Nephron (organoid): ENCODE data around the gene FXYD7.
A peak's percentile ranks its signal among the peaks of the same experiment; 100 is the strongest.

Experiments used
- H3K27ac Mint-ChIP-seq, 3 experiments: 2 replicates each; pipeline ENCODE4 v1.8.0; 2020; ENCODE audit warnings: mixed read lengths in 3 of 3, mild to moderate bottlenecking in 2 of 3, moderate library complexity in 1 of 3
- H3K27me3 Mint-ChIP-seq: 2 replicates; pipeline ENCODE4 v1.8.0; 2021; ENCODE audit warnings: low read depth, mild to moderate bottlenecking, moderate library complexity, mixed read lengths
- H3K36me3 Mint-ChIP-seq: 2 replicates; pipeline ENCODE4 v1.8.0; 2020; ENCODE audit warnings: low read depth, mixed read lengths
- H3K4me1 Mint-ChIP-seq: 2 replicates; pipeline ENCODE4 v1.8.0; 2020; ENCODE audit warnings: mixed read lengths
- H3K4me3 Mint-ChIP-seq, 3 experiments: 2 replicates each; pipeline ENCODE4 v1.8.0; 2020; ENCODE audit warnings: mild to moderate bottlenecking in 3 of 3, mixed read lengths in 3 of 3, moderate library complexity in 2 of 3
- H3K9me3 Mint-ChIP-seq: 2 replicates; pipeline ENCODE4 v1.8.0; 2020; ENCODE audit warnings: mixed read lengths
- CTCF ChIP-seq, 3 experiments: fragments of 200-600 bp; sonication (generic); IDR thresholded peaks; one replicate each; pipeline ENCODE4 v1.5.0; 2021; ENCODE audit warnings: antibody characterized with exemption in 3 of 3; ENCODE audit not compliant: unreplicated experiment in 3 of 3

FXYD7 gene

DNA sequence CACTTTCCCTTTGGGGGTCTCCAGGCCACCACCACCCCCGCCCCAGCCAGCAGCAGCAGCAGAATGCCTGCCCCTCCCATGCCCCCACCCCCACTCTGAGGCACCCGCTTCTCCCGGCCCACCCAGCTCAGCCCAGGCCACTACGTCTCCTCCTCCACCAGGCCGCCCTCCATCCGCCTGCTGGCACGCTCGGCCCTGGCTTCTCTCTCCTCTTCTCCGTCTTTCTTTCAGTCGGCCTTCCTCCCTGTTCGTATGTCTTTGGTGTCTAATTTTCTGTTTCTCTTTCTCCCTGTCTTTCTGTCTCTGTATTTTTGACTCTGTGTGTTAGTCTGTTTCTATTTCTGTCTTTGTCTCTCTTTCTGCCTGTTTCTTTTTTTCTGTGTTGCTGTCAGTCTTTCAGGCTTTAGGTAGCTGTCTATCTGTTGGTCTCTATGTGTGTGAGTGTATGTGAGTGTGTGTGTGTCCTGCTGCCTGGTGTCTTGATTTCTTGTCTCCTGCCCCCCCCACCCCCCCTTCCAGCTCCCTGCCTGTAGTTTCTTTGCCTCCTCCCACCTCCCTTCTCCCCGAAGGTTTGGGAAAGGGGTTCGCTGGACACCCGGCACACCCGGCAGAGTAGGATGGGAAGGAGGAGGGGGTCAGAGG lies 8.3 kb upstream of the FXYD7 start, which contains the start of gene LGI4:
Gene LGI4, minus strand, starts transcription at position 459 of the 642 bp plus-strand sequence. Its CDS starts 379 bp downstream, at position 80.
- Mint-ChIP-seq H3K4me1 (peaks cover 36% of the 10 kb centered on the region), H3K36me3 (no peaks in the 10 kb centered on the region), H3K27me3 (peaks cover 15% of the 10 kb centered on the region), H3K27ac (peak within 1 kb of the TSS; percentile 23 to 89 (median 76)), H3K4me3 (peak within 1 kb of the TSS; percentile 51 to 67 (median 56)), H3K9me3 (no peaks in the 10 kb centered on the region)
- no peak for TF ChIP-seq CTCF (IDR thresholded peaks at IDR 0.05; ENCODE audit: unreplicated experiment in 3 of 3)

- Mint-ChIP-seq H3K27me3 (peaks cover 16% of the 10 kb centered on the region), H3K36me3 (no peaks in the 10 kb centered on the region), H3K4me1 (peaks cover 38% of the 10 kb centered on the region), H3K9me3 (no peaks in the 10 kb centered on the region), H3K27ac (peak overlapping the region; percentile 23 to 41 (median 26)), H3K4me3 (peak overlapping the region; percentile 12 to 56 (median 16))
- TF ChIP-seq CTCF (IDR thresholded peaks at IDR 0.05; ENCODE audit: unreplicated experiment in 3 of 3), result peak; percentile 88 to 93 (median 92)
Observed at GRCh38 chr19:35135389-35135909, 7.6 kb upstream of the FXYD7 start.

DNA sequence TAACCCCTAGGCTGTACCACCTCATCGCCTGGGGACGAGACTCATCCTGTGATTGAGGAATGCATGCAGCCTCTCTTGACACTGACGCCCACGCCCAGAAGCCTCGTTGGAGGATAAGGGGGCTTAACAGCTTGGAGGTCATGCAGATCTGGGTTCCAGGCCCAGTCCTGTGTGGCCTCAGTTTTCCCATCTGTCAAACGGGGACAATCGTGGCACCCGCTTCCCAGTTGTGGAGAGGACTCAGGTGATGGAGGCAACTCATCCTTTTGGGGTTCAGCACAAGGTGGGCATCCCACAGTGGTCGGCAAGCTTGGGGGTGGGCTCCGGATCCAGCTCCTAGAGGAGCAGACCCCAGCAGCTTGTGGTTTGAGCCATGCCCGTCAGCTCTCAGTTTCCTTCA lies 6.8 kb upstream of the FXYD7 start:
- Mint-ChIP-seq H3K27ac (no peak overlapping the region), H3K4me3 (no peak overlapping the region), H3K9me3 (no peaks in the 10 kb centered on the region), H3K27me3 (peaks cover 22% of the 10 kb centered on the region), H3K36me3 (no peaks in the 10 kb centered on the region), H3K4me1 (peaks cover 45% of the 10 kb centered on the region)
- no peak for TF ChIP-seq CTCF (IDR thresholded peaks at IDR 0.05; ENCODE audit: unreplicated experiment in 3 of 3)

DNA sequence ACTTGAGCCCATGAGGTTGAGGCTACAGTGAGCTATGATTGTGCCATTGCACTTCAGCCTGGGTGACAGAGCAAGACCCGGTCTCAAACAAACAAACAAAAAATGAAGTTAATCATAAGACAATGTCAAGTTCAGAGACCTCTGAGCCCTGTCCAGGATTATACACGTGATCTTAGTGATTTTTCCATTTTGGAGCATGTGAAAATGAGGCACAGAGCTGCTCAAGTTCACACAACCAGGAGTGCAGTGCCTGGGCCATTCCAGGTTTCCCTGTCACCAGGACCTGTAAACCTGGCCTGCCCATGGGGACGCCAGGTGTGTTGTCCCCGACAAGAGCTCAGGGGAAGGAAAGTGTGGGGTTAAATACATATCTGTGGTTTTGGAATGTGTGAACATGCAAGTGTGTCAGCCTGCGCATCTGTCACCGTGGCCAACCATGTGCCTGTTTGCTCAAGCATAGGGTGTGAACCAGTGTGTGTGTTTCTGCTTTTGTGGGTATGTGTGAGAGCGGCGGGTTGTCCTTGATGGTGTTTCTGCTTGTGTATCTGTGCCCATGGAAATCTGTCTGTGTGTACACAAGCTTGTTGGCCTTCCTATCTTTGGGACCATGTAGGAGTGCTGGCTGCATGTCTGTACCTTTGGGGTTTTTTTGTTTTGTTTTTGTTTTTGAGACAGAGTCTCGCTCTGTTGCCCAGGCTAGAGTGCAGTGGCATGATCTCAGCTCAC lies 5.9 kb upstream of the FXYD7 start:
- Mint-ChIP-seq H3K4me3 (peak overlapping the region; percentile 13 to 34 (median 31)), H3K27me3 (peaks cover 30% of the 10 kb centered on the region), H3K4me1 (peaks cover 53% of the 10 kb centered on the region), H3K36me3 (no peaks in the 10 kb centered on the region), H3K9me3 (no peaks in the 10 kb centered on the region), H3K27ac (peak overlapping the region; percentile 23 to 80 (median 46))
- no peak for TF ChIP-seq CTCF (IDR thresholded peaks at IDR 0.05; ENCODE audit: unreplicated experiment in 3 of 3)

DNA sequence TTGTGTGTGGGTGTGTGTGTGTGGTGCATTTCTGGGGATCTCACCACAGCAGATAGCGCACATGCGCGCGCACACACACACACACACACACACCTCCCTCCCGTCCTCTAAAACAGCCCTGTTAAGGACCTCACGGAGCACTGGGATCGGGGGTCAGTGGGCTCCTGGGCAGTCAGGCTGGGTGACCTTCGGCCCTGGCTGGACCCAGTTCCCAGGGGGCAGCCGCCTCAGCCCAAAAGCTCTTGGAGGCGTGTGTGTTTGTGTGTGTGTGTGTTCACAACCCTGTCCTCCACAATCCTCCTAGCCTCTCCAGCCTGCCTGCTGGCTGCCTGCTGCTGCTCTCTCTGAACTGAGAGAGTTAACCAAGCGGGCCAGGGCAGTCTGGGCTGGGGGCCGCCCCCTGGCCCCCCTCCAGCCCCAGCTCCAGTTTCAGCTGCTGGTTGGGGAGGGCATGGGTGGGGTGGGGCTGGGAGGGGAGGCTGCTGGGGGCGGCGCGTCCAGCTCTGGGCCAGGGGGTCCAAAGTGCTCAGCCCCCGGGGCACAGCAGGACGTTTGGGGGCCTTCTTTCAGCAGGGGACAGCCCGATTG lies 4.7 kb upstream of the FXYD7 start, which contains the start of gene FXYD1:
Gene FXYD1, plus strand, starts transcription at position 520 of the 588 bp plus-strand sequence. CDS start 1,256 bp downstream, outside the sequence.
- no peak for TF ChIP-seq CTCF (IDR thresholded peaks at IDR 0.05; ENCODE audit: unreplicated experiment in 3 of 3)
- Mint-ChIP-seq H3K27me3 (peaks cover 26% of the 10 kb centered on the region), H3K9me3 (no peaks in the 10 kb centered on the region), H3K4me3 (peak within 1 kb of the TSS; percentile 73 to 92 (median 85)), H3K36me3 (no peaks in the 10 kb centered on the region), H3K4me1 (peaks cover 55% of the 10 kb centered on the region), H3K27ac (peak within 1 kb of the TSS; percentile 88 to 95 (median 91))
